NCI-H146 treated with DMSO at 0.1 percent for 48 hours (cell line): ENCODE results near the gene TIAM1.

Source experiments
- DNase-seq: peaks from one replicate; lab custom pipeline; 2025; ENCODE audit not compliant: unreplicated experiment; lab: John Stamatoyannopoulos, UW

The TIAM1 gene

GRCh38 chr21:31176725-31177124, 167.3 kb downstream of the TIAM1 start:
- DNase-seq = no peak

GRCh38 chr21:31176080-31176551, 167.9 kb downstream of the TIAM1 start:
- DNase-seq = no peak

- DNase-seq = no peak
Measured at GRCh38 chr21:31173881-31174555, 170.0 kb downstream of the TIAM1 start.

GRCh38 chr21:31172328-31172727, 171.7 kb downstream of the TIAM1 start:
- DNase-seq = no peak

GRCh38 chr21:31164713-31165694, 179.1 kb downstream of the TIAM1 start:
- no peak for DNase-seq

- DNase-seq = no peak
Measured at GRCh38 chr21:31162827-31163226, 181.2 kb downstream of the TIAM1 start.

- no peak for DNase-seq
Measured at GRCh38 chr21:31162079-31162699, 181.9 kb downstream of the TIAM1 start.

GRCh38 chr21:31161157-31161556, 182.9 kb downstream of the TIAM1 start:
- DNase-seq = no peak

- no peak for DNase-seq
Measured at GRCh38 chr21:31159808-31160207, 184.3 kb downstream of the TIAM1 start.

GRCh38 chr21:31158789-31159581, 185.1 kb downstream of the TIAM1 start:
- DNase-seq = no peak

- no peak for DNase-seq
Measured at GRCh38 chr21:31157756-31158155, 186.3 kb downstream of the TIAM1 start.

- no peak for DNase-seq
Measured at GRCh38 chr21:31156662-31157061, 187.4 kb downstream of the TIAM1 start.

- DNase-seq = no peak
Measured at GRCh38 chr21:31156169-31156568, 187.9 kb downstream of the TIAM1 start.

- no peak for DNase-seq
Measured at GRCh38 chr21:31151156-31152045, 192.7 kb downstream of the TIAM1 start.

- no peak for DNase-seq
Measured at GRCh38 chr21:31145274-31145673, 198.8 kb downstream of the TIAM1 start.

GRCh38 chr21:31143036-31143435, 201.0 kb downstream of the TIAM1 start:
- no peak for DNase-seq

- DNase-seq = no peak
Measured at GRCh38 chr21:31142600-31142999, 201.5 kb downstream of the TIAM1 start.

- DNase-seq = no peak
Measured at GRCh38 chr21:31141389-31142000, 202.6 kb downstream of the TIAM1 start.

- no peak for DNase-seq
Measured at GRCh38 chr21:31140676-31141075, 203.4 kb downstream of the TIAM1 start.
